GM19035 (cell line): ENCODE data around the gene RCE1.

Experiments used
- ATAC-seq: cut with Tn5 transposase; IDR thresholded peaks from one replicate; pipeline ENCODE4 v1.9.1; 2021; ENCODE audit not compliant: unreplicated experiment

RCE1 gene

GRCh38 chr11:66856496-66857233 is 13.4 kb downstream of the RCE1 start, which contains the start of gene LRFN4:
LRFN4 (plus strand) TSS chr11:66857064; CDS start chr11:66857745, 681 bp downstream.
- peak; percentile 35 for ATAC-seq

GRCh38 chr11:66857234-66857926 is 14.1 kb downstream of the RCE1 start:
- peak; percentile 5 for ATAC-seq

- ATAC-seq = no peak
These were observed 14.6 kb downstream of the RCE1 start for GRCh38 chr11:66857927-66858185.

- ATAC-seq = no peak
These were observed 15.1 kb downstream of the RCE1 start for GRCh38 chr11:66858186-66858938.

- no peak for ATAC-seq
These were observed 15.9 kb downstream of the RCE1 start for GRCh38 chr11:66858939-66859685.

- no peak for ATAC-seq
These were observed 16.6 kb downstream of the RCE1 start for GRCh38 chr11:66859686-66860448.

GRCh38 chr11:66860449-66860831 is 17.2 kb downstream of the RCE1 start:
- no peak for ATAC-seq

- no peak for ATAC-seq
These were observed 18.0 kb downstream of the RCE1 start for GRCh38 chr11:66861038-66861773.

- ATAC-seq = no peak
These were observed 18.7 kb downstream of the RCE1 start for GRCh38 chr11:66861774-66862558.

GRCh38 chr11:66862559-66863037 is 19.4 kb downstream of the RCE1 start:
- no peak for ATAC-seq

- no peak for ATAC-seq
These were observed 20.3 kb downstream of the RCE1 start for GRCh38 chr11:66863428-66864125.

GRCh38 chr11:66864172-66864901 is 21.1 kb downstream of the RCE1 start:
- no peak for ATAC-seq

- ATAC-seq = no peak
These were observed 21.9 kb downstream of the RCE1 start for GRCh38 chr11:66864924-66865697.

GRCh38 chr11:66866007-66866406 is 22.8 kb downstream of the RCE1 start:
- no peak for ATAC-seq

GRCh38 chr11:66866511-66866986 is 23.3 kb downstream of the RCE1 start:
- no peak for ATAC-seq

GRCh38 chr11:66867425-66868040 is 24.3 kb downstream of the RCE1 start:
- no peak for ATAC-seq
